ENCODE measurements around the gene GPR135.

GPR135 gene

GRCh38 chr14:59465316-59466135 is at the start of gene GPR135:
Gene GPR135 (minus strand): TSS chr14:59465380. CDS start chr14:59465226, 154 bp downstream.
- no peak for DNase-seq

GRCh38 chr14:59511916-59512575 is 46.9 kb upstream of the GPR135 start:
- no peak for DNase-seq

- no peak for DNase-seq
Observed at GRCh38 chr14:59510966-59511365, 45.8 kb upstream of the GPR135 start.

- no peak for DNase-seq
Observed at GRCh38 chr14:59510001-59510400, 44.8 kb upstream of the GPR135 start.

- DNase-seq, result no peak
Observed at GRCh38 chr14:59509101-59509500, 43.9 kb upstream of the GPR135 start.

GRCh38 chr14:59507752-59508103 is 42.5 kb upstream of the GPR135 start:
- DNase-seq, result no peak

GRCh38 chr14:59507063-59507751 is 42.0 kb upstream of the GPR135 start:
- DNase-seq, result peak; percentile 32

GRCh38 chr14:59503256-59503655 is 38.1 kb upstream of the GPR135 start:
- no peak for DNase-seq

- no peak for DNase-seq
Observed at GRCh38 chr14:59500732-59501131, 35.6 kb upstream of the GPR135 start.

GRCh38 chr14:59492384-59492783 is 27.2 kb upstream of the GPR135 start:
- DNase-seq, result no peak

GRCh38 chr14:59490756-59491155 is 25.6 kb upstream of the GPR135 start:
- DNase-seq, result no peak

GRCh38 chr14:59484639-59485175 is 19.5 kb upstream of the GPR135 start:
- DNase-seq, result no peak

- DNase-seq, result peak; percentile 98
Observed at GRCh38 chr14:59483819-59484638, 18.8 kb upstream of the GPR135 start, which contains the start of the genes JKAMP and L3HYPDH. Gene JKAMP (plus strand): TSS chr14:59484517. CDS start chr14:59484590, 73 bp downstream. Gene L3HYPDH (minus strand): TSS chr14:59484408. CDS start chr14:59484316, 92 bp downstream.

GRCh38 chr14:59483363-59483762 is 18.2 kb upstream of the GPR135 start:
- DNase-seq, result peak; percentile 45

- no peak for DNase-seq
Observed at GRCh38 chr14:59482541-59483331, 17.6 kb upstream of the GPR135 start.

GRCh38 chr14:59481871-59482540 is 16.8 kb upstream of the GPR135 start:
- DNase-seq, result no peak

GRCh38 chr14:59481407-59481806 is 16.2 kb upstream of the GPR135 start:
- DNase-seq, result no peak

- no peak for DNase-seq
Observed at GRCh38 chr14:59480166-59480565, 15.0 kb upstream of the GPR135 start.

- DNase-seq, result no peak
Observed at GRCh38 chr14:59478540-59478939, 13.4 kb upstream of the GPR135 start.

GRCh38 chr14:59475709-59476108 is 10.5 kb upstream of the GPR135 start:
- no peak for DNase-seq

- no peak for DNase-seq
Observed at GRCh38 chr14:59474172-59474571, 9.0 kb upstream of the GPR135 start.

Data from left hindlimb (tissue), 1 donor.